Measurements from ENCODE around the gene ST3GAL5.

The ST3GAL5 gene

GRCh38 chr2:85930129-85931124 lies 41.6 kb upstream of the ST3GAL5 start:
- Histone ChIP-seq H3K79me2 (ENCODE audit: insufficient read depth, low read length) (no peaks in the 10 kb centered on the region), H2AFZ (ENCODE audit: low read depth, low read length) (no peak overlapping the region), H3K36me3 (ENCODE audit: insufficient read depth, low read length) (no peaks in the 10 kb centered on the region), H3K4me3 (ENCODE audit: low read depth in 1 of 2, low read length in 2 of 2) (no peak overlapping the region), H3K4me1 (ENCODE audit: insufficient read depth, low read length) (peaks cover 6% of the 10 kb centered on the region), H4K20me1 (ENCODE audit: insufficient read depth, low read length) (no peaks in the 10 kb centered on the region), H3K9me3 (ENCODE audit: insufficient read depth, low read length, severe bottlenecking) (no peaks in the 10 kb centered on the region), H3K27me3 (ENCODE audit: insufficient read depth, low read length, poor library complexity) (no peaks in the 10 kb centered on the region), H3K4me2 (ENCODE audit: insufficient read depth, low read length) (no peak overlapping the region), H3K27ac (ENCODE audit: low read length) (no peak overlapping the region), H3K9ac (ENCODE audit: low read depth, low read length) (no peak overlapping the region)
- ATAC-seq (ENCODE audit: insufficient read depth, low read depth) (no peak), DNase-seq (no peak)
- TF ChIP-seq EZH2 (IDR thresholded peaks at IDR 0.05; ENCODE audit: borderline replicate concordance, low read depth, low read length, severe bottlenecking) (no peak), CTCF (IDR thresholded peaks at IDR 0.05; ENCODE audit: borderline replicate concordance, extremely low read depth, low read length, poor library complexity, severe bottlenecking) (no peak)

GRCh38 chr2:85929096-85930050 lies 40.6 kb upstream of the ST3GAL5 start:
- H2AFZ ChIP-seq (ENCODE audit: low read depth, low read length), result no peak overlapping the region
- no peak overlapping the region for H3K27ac ChIP-seq (ENCODE audit: low read length)
- no peaks in the 10 kb centered on the region for H4K20me1 ChIP-seq (ENCODE audit: insufficient read depth, low read length)
- H3K4me3 ChIP-seq (ENCODE audit: low read depth in 1 of 2, low read length in 2 of 2), result no peak overlapping the region
- TF ChIP-seq EZH2 (IDR thresholded peaks at IDR 0.05; ENCODE audit: borderline replicate concordance, low read depth, low read length, severe bottlenecking), result no peak
- no peak for TF ChIP-seq CTCF (IDR thresholded peaks at IDR 0.05; ENCODE audit: borderline replicate concordance, extremely low read depth, low read length, poor library complexity, severe bottlenecking)
- no peak overlapping the region for H3K4me2 ChIP-seq (ENCODE audit: insufficient read depth, low read length)
- H3K79me2 ChIP-seq (ENCODE audit: insufficient read depth, low read length), result no peaks in the 10 kb centered on the region
- ATAC-seq (ENCODE audit: insufficient read depth, low read depth) (no peak), DNase-seq (no peak)
- H3K27me3 ChIP-seq (ENCODE audit: insufficient read depth, low read length, poor library complexity), result no peaks in the 10 kb centered on the region
- no peaks in the 10 kb centered on the region for H3K9me3 ChIP-seq (ENCODE audit: insufficient read depth, low read length, severe bottlenecking)
- peaks cover 15% of the 10 kb centered on the region for H3K4me1 ChIP-seq (ENCODE audit: insufficient read depth, low read length)
- no peaks in the 10 kb centered on the region for H3K36me3 ChIP-seq (ENCODE audit: insufficient read depth, low read length)
- no peak overlapping the region for H3K9ac ChIP-seq (ENCODE audit: low read depth, low read length)

- DNase-seq, result no peak
- H3K4me2 ChIP-seq (ENCODE audit: insufficient read depth, low read length), result no peak overlapping the region
Observed at GRCh38 chr2:85926931-85927661, 38.3 kb upstream of the ST3GAL5 start.

More at GRCh38 chr2:85926931-85927661, 38.3 kb upstream of the ST3GAL5 start:
- Histone ChIP-seq H3K9me3 (ENCODE audit: insufficient read depth, low read length, severe bottlenecking) (no peaks in the 10 kb centered on the region), H3K27ac (ENCODE audit: low read length) (no peak overlapping the region), H3K79me2 (ENCODE audit: insufficient read depth, low read length) (no peaks in the 10 kb centered on the region), H3K4me1 (ENCODE audit: insufficient read depth, low read length) (peaks cover 16% of the 10 kb centered on the region), H4K20me1 (ENCODE audit: insufficient read depth, low read length) (no peaks in the 10 kb centered on the region), H3K4me3 (ENCODE audit: low read depth in 1 of 2, low read length in 2 of 2) (no peak overlapping the region), H3K36me3 (ENCODE audit: insufficient read depth, low read length) (no peaks in the 10 kb centered on the region), H3K27me3 (ENCODE audit: insufficient read depth, low read length, poor library complexity) (no peaks in the 10 kb centered on the region), H2AFZ (ENCODE audit: low read depth, low read length) (no peak overlapping the region), H3K9ac (ENCODE audit: low read depth, low read length) (no peak overlapping the region)
- no peak for ATAC-seq (ENCODE audit: insufficient read depth, low read depth)
- no peak for TF ChIP-seq CTCF (IDR thresholded peaks at IDR 0.05; ENCODE audit: borderline replicate concordance, extremely low read depth, low read length, poor library complexity, severe bottlenecking)
- no peak for TF ChIP-seq EZH2 (IDR thresholded peaks at IDR 0.05; ENCODE audit: borderline replicate concordance, low read depth, low read length, severe bottlenecking)
